Gastroesophageal sphincter (tissue), 4 donors: ENCODE measurements around the gene USP17L10. TPM values are rescaled to one million over a fixed set of nuclear protein-coding genes. Genes with fewer than 3 reads are reported as not detected.
"Not testable (repeated sequence)": the region's sequence is repeated elsewhere in the genome, so short reads cannot be mapped to it uniquely, and the experiment has no call there.

Experiments used
- ATAC-seq: fragments of 150-250 bp; one replicate; pipeline ENCODE4 v1.9.1; 2016; ENCODE audit warnings: mild to moderate bottlenecking, moderate library complexity
- H3K27ac ChIP-seq, 4 donors: fragments of 200-600 bp; sonication (generic) in 3 of 4; 1 replicate in 3 of 4; 2 replicates in 1 of 4; pipeline ENCODE4 v1.5.1; 2016 to 2019
- H3K27me3 ChIP-seq: fragments of 200-600 bp; sonication (generic); one replicate; pipeline ENCODE4 v1.5.1; 2019
- H3K36me3 ChIP-seq, 2 donors: fragments of 200-600 bp; sonication (generic); one replicate each; pipeline ENCODE4 v1.5.1; 2019; ENCODE audit warnings: control low read depth in 1 of 2
- H3K4me1 ChIP-seq, 3 donors: fragments of 200-600 bp; sonication (generic); 1 replicate in 2 of 3; 2 replicates in 1 of 3; pipeline ENCODE4 v1.5.1; 2016 to 2019; ENCODE audit warnings: control low read depth in 2 of 3
- H3K4me3 ChIP-seq, 2 donors: fragments of 200-600 bp; sonication (generic); one replicate each; pipeline ENCODE4 v1.5.1; 2019; ENCODE audit warnings: mild to moderate bottlenecking in 1 of 2, moderate library complexity in 1 of 2
- H3K9me3 ChIP-seq, 3 donors: fragments of 200-600 bp; sonication (generic); one replicate each; pipeline ENCODE4 v1.5.1; 2017 to 2019; ENCODE audit warnings: control low read depth in 2 of 3
- WGBS, 2 donors: methylation state at CpG; one replicate each; pipeline ENCODE4 v1.1.5; 2018; ENCODE audit warnings: low coverage in 1 of 2; 5-methylcytosine and 5-hydroxymethylcytosine counted together
- total RNA-seq, 4 donors: library from RNA; depleted of rRNA; stranded (reverse); fragments of >200 nt; gene quantifications; one replicate each; pipeline ENCODE4 v1.1.0, GENCODE V29; 2016

USP17L10 gene
- total RNA-seq, 4 donors from 2014 or later = not detected

- no CpG with 5 or more reads among the region's 15 CpGs for WGBS, 2 donors
- H3K27ac ChIP-seq, H3K4me1 ChIP-seq, H3K27me3 ChIP-seq, H3K9me3 ChIP-seq, H3K36me3 ChIP-seq, H3K4me3 ChIP-seq, ATAC-seq: not testable (repeated sequence)
Observed at GRCh38 chr4:9257824-9258223, 47.4 kb downstream of the USP17L10 start, which contains the start of gene USP17L20. Gene USP17L20 (plus strand): TSS chr4:9258124. CDS start chr4:9258124, 0 bp downstream.

Other genes starting within 250 kb of the USP17L10 start
- gene FAM90A26, start 40.2 kb upstream of the USP17L10 start, total RNA-seq = not detected
- gene USP17L11, start 4.7 kb downstream of the USP17L10 start, total RNA-seq = not detected
- gene USP17L12, start 9.5 kb downstream of the USP17L10 start, total RNA-seq = not detected
- gene USP17L13, start 14.2 kb downstream of the USP17L10 start, total RNA-seq = not detected
- gene USP17L15, start 23.7 kb downstream of the USP17L10 start, total RNA-seq = not detected
- gene USP17L17, start 33.2 kb downstream of the USP17L10 start, total RNA-seq = not detected
- not detected for gene USP17L18, start 38.0 kb downstream of the USP17L10 start, total RNA-seq
- not detected for gene USP17L19, start 42.7 kb downstream of the USP17L10 start, total RNA-seq
- not detected for gene USP17L20, start 47.5 kb downstream of the USP17L10 start, total RNA-seq
- not detected for gene USP17L21, start 52.2 kb downstream of the USP17L10 start, total RNA-seq
- gene USP17L22, start 57.0 kb downstream of the USP17L10 start, total RNA-seq = not detected
- not detected for gene USP17L24, start 114.5 kb downstream of the USP17L10 start, total RNA-seq
- gene USP17L25, start 119.3 kb downstream of the USP17L10 start, total RNA-seq = not detected
- gene USP17L26, start 124.0 kb downstream of the USP17L10 start, total RNA-seq = not detected
- gene USP17L5, start 128.7 kb downstream of the USP17L10 start, total RNA-seq = not detected
- gene USP17L27, start 133.5 kb downstream of the USP17L10 start, total RNA-seq = not detected
- not detected for gene USP17L28, start 138.2 kb downstream of the USP17L10 start, total RNA-seq
- gene USP17L29, start 143.0 kb downstream of the USP17L10 start, total RNA-seq = not detected
- gene USP17L30, start 152.5 kb downstream of the USP17L10 start, total RNA-seq = not detected
- gene DEFB131A, start 233.8 kb downstream of the USP17L10 start, total RNA-seq = not detected